Pancreas (tissue), 10 donors: ENCODE measurements around the gene PDCD1. TPM values are rescaled to one million over a fixed set of nuclear protein-coding genes. Genes with fewer than 3 reads are reported as not detected.

Source experiments
- ATAC-seq, 4 donors: fragments of 200-7000 bp; cut with Tn5 transposase; one replicate each; pipeline versions ENCODE4 v1.8.0 to v1.9.1; 2020; ENCODE audit warnings: mild to moderate bottlenecking in 4 of 4, moderate library complexity in 4 of 4
- DNase-seq, 6 donors: peaks; one replicate each; pipeline ENCODE4 v3.0.0-alpha.2; 2020
- FAIRE-seq: peaks from 2 replicates; lab custom pipeline; 2012; peaks lifted over from hg19 to GRCh38; lab: Jason Lieb, UNC
- H3K27ac ChIP-seq, 4 donors: fragments of 200-600 bp; sonication (generic); 1 replicate in 3 of 4; 2 replicates in 1 of 4; pipeline versions ENCODE4 v1.5.0 to v1.8.0; 2020
- H3K27me3 ChIP-seq, 4 donors: fragments of 200-600 bp; one replicate each; pipeline ENCODE4 v1.8.0; 2021
- H3K36me3 ChIP-seq, 3 donors: fragments of 200-600 bp; sonication (generic) in 1 of 3; one replicate each; pipeline versions ENCODE4 v1.5.0 to v1.8.0; 2020 to 2021
- H3K4me1 ChIP-seq, 3 donors: fragments of 200-600 bp; one replicate each; pipeline ENCODE4 v1.8.0; 2021
- H3K4me3 ChIP-seq, 4 donors: fragments of 200-600 bp; sonication (generic) in 2 of 4; one replicate each; pipeline versions ENCODE4 v1.5.0 to v1.8.0; 2020 to 2021
- H3K9me3 ChIP-seq, 4 donors: fragments of 200-600 bp; one replicate each; pipeline ENCODE4 v1.8.0; 2021
- CTCF ChIP-seq, 4 donors: fragments of 200-600 bp; sonication (generic) in 3 of 4; IDR thresholded peaks; one replicate each; pipeline versions ENCODE4 v1.5.0 to v1.8.0; 2021; ENCODE audit warnings: antibody characterized with exemption in 4 of 4
- WGBS, 2 donors: extraction: QIAGEN DNeasy Blood & Tissue Kit; methylation state at CpG; one replicate each; pipeline ENCODE4 v1.1.7; 2013; 5-methylcytosine and 5-hydroxymethylcytosine counted together
- intact Hi-C, 3 donors: fragments of 100-400 bp; cut with DNase I; formaldehyde crosslinking; loops; one replicate each; pipeline versions ENCODE4 v1.11.1 to v1.14.2; 2022
- polyA plus RNA-seq, 2 donors: library from polyadenylated mRNA; stranded (reverse); fragments of 200-250 nt; gene quantifications; one replicate each; pipeline ENCODE4 v1.2.3, GENCODE V29; 2013
- total RNA-seq, 6 donors: library from RNA; stranded (reverse); fragmentation: NEBNext Ultra II Directional in 4 of 6; extraction: Animal tissue kit (Norgen Biotek cat#: 25700) in 4 of 6; gene quantifications; one replicate each; pipeline versions ENCODE4 v1.2.1 to v1.2.4, GENCODE V29; 2021 to 2023
- donor health status: healthy with polysubstance abuse.
- donor health status: DM: no; HTN: no; CAD: no; lungs with moderate emphysema.
- donor health status: DM: no; HTN: no; CAD: no.
- donor health status: control.
- donor health status: control.
- donor health status: Bipolar disorder and iron deficiency.
- donor health status: DM: yes; HTN: yes; CAD: no.
- donor health status: DM: no; HTN: no; CAD: no.
- donor health status: DM: no; HTN: no; CAD: no.
- donor health status: DM: yes; HTN: yes; CAD: no.

PDCD1 gene
- total and polyA plus RNA-seq, 8 donors, result 0.09 to 0.63 (median 0.23) TPM; not detected in 1

GRCh38 chr2:241849616-241850543 lies 8.8 kb downstream of the PDCD1 start:
- no peak for FAIRE-seq
- H3K27me3 ChIP-seq, result no peaks in the 10 kb centered on the region
- DNase-seq, result peak in 2 of 6 donors; percentile 17 to 36
- 79 to 95% methylated on average over 16 of the region's 16 CpGs for whole genome bisulfite sequencing, 2 donors
- no peak for ATAC-seq
- H3K36me3 ChIP-seq, result no peaks in the 10 kb centered on the region
- H3K4me3 ChIP-seq, result no peak overlapping the region
- H3K4me1 ChIP-seq, result peaks cover 0 to under 1% (median 0%) of the 10 kb centered on the region in 3 donors
- no peaks in the 10 kb centered on the region for H3K9me3 ChIP-seq
- no peak overlapping the region for H3K27ac ChIP-seq
- intact Hi-C loops, result no loop called here
- no peak for TF ChIP-seq CTCF (IDR thresholded peaks at IDR 0.05)

- 78 to 85% methylated on average over 39 of the region's 39 CpGs for WGBS, 2 donors
- no peak for TF ChIP-seq CTCF (IDR thresholded peaks at IDR 0.05)
- ATAC-seq, result no peak
- H3K4me3 ChIP-seq, result no peak overlapping the region
- intact Hi-C loops, result no loop called here
- H3K9me3 ChIP-seq, result no peaks in the 10 kb centered on the region
- FAIRE-seq, result no peak
- no peak overlapping the region for H3K27ac ChIP-seq
- no peaks in the 10 kb centered on the region for H3K36me3 ChIP-seq
- no peaks in the 10 kb centered on the region for H3K27me3 ChIP-seq
- peak in 1 of 6 donors; percentile 23 for DNase-seq
- peaks cover 0 to 7% (median 0%) of the 10 kb centered on the region in 3 donors for H3K4me1 ChIP-seq
These were observed 9.7 kb downstream of the PDCD1 start for GRCh38 chr2:241848761-241849615.

- no peaks in the 10 kb centered on the region for H3K27me3 ChIP-seq
- no peak overlapping the region for H3K27ac ChIP-seq
- FAIRE-seq, result no peak
- H3K9me3 ChIP-seq, result no peaks in the 10 kb centered on the region
- 83 to 84% methylated on average over 22 of the region's 22 CpGs for WGBS, 2 donors
- no peaks in the 10 kb centered on the region for H3K36me3 ChIP-seq
- intact Hi-C loops, result no loop called here
- TF ChIP-seq CTCF (IDR thresholded peaks at IDR 0.05), result no peak
- peaks cover 0 to 7% (median 0%) of the 10 kb centered on the region in 3 donors for H3K4me1 ChIP-seq
- DNase-seq, result no peak
- ATAC-seq, result no peak
- H3K4me3 ChIP-seq, result no peak overlapping the region
These were observed 12.3 kb downstream of the PDCD1 start for GRCh38 chr2:241846406-241846805.

GRCh38 chr2:241844831-241845578 lies 13.7 kb downstream of the PDCD1 start:
- ATAC-seq (no peak), DNase-seq (peak in 2 of 6 donors; percentile 20 to 60), FAIRE-seq (no peak)
- no peaks in the 10 kb centered on the region for H3K27me3 ChIP-seq
- H3K27ac ChIP-seq, result no peak overlapping the region
- H3K9me3 ChIP-seq, result no peaks in the 10 kb centered on the region
- H3K36me3 ChIP-seq, result no peaks in the 10 kb centered on the region
- peak overlapping the region in 1 of 4 donors; percentile 37 for H3K4me3 ChIP-seq
- no peak for TF ChIP-seq CTCF (IDR thresholded peaks at IDR 0.05)
- intact Hi-C loops, result no loop called here
- peaks cover 0 to 7% (median 0%) of the 10 kb centered on the region in 3 donors for H3K4me1 ChIP-seq
- 69 to 74% methylated on average over 37 of the region's 37 CpGs for WGBS, 2 donors
